Activated naive CD4-positive, alpha-beta T cell treated with anti-CD3 and anti-CD28 coated beads, Interleukin-2, amount 50 U/mL, for 24 hours (primary cell): ENCODE measurements around the gene ZKSCAN7.
"Not testable (repeated sequence)": the region's sequence is repeated elsewhere in the genome, so short reads cannot be mapped to it uniquely, and the experiment has no call there.

Experiments
- H3K27ac Mint-ChIP-seq: one replicate; pipeline ENCODE4 v1.8.0; 2021; ENCODE audit warnings: mild to moderate bottlenecking, mixed read lengths
- H3K27me3 Mint-ChIP-seq: one replicate; pipeline ENCODE4 v1.8.0; 2021; ENCODE audit warnings: mixed read lengths
- H3K36me3 Mint-ChIP-seq: one replicate; pipeline ENCODE4 v1.8.0; 2021; ENCODE audit warnings: mixed read lengths
- H3K4me1 Mint-ChIP-seq: one replicate; pipeline ENCODE4 v1.8.0; 2021; ENCODE audit warnings: mixed read lengths
- H3K4me3 Mint-ChIP-seq: one replicate; pipeline ENCODE4 v1.8.0; 2021; ENCODE audit warnings: mild to moderate bottlenecking, mixed read lengths
- H3K9me3 Mint-ChIP-seq: one replicate; pipeline ENCODE4 v1.8.0; 2021; ENCODE audit warnings: mixed read lengths

ZKSCAN7 gene

DNA sequence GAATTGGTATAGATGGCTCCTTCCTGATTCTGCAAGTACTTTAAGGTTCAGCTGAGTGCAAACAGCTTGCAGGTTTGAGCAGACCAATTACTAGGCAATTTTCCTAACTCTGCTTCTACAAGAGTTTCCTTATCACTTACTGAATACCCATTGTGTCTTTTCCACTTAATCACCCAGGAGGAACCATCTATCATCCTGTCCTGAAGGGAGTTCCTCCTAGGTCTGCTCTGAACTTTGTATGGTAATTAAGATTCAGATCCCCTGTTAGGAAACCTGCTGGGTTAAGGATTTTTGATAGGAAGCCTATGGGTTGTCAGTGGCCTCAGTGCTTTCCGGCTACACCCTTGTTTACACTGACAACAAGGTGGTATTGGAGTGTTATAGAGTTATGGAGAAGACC, 10.2 kb upstream of the ZKSCAN7 start:
- not testable (repeated sequence) for H3K27ac Mint-ChIP-seq, H3K36me3 Mint-ChIP-seq, H3K4me1 Mint-ChIP-seq, H3K9me3 Mint-ChIP-seq, H3K27me3 Mint-ChIP-seq, H3K4me3 Mint-ChIP-seq

DNA sequence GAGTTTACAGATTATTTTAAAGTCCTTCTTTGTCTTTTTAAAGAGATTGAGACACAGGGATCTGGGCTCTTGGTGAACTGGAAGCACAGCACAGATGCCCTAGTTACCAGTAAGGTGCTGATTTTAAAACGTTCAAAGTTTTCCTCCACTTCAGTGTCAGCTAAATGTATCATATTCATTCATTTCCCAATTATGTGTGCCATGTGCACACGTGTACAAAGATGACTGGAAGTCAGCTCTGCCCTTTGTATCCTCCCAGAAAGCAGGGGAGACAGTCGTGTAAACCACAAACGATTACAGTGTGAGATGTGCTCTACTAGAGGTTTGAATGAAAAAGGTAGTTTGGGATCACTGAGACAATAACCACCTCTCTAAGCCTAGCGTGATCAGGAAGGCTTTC, 730 bp downstream of the ZKSCAN7 start:
- H3K4me1 Mint-ChIP-seq, result peaks cover 21% of the 10 kb centered on the region
- peaks cover 8% of the 10 kb centered on the region for H3K9me3 Mint-ChIP-seq
- no peaks in the 10 kb centered on the region for H3K27me3 Mint-ChIP-seq
- H3K4me3 Mint-ChIP-seq, result peak overlapping the region; percentile 94
- H3K36me3 Mint-ChIP-seq, result peaks cover 12% of the 10 kb centered on the region
- H3K27ac Mint-ChIP-seq, result peak overlapping the region; percentile 61

DNA sequence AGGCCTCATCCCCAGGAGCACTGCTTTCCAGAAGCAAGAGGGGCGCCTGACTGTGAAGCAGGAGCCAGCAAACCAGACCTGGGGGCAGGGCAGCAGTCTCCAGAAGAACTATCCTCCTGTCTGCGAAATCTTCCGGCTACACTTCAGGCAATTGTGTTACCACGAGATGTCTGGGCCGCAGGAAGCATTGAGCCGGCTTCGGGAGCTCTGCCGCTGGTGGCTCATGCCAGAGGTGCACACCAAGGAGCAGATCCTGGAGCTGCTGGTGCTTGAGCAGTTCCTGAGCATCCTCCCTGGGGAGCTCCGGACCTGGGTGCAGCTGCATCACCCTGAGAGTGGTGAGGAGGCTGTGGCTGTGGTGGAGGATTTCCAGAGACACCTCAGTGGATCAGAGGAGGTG, 2.1 kb downstream of the ZKSCAN7 start:
- peaks cover 8% of the 10 kb centered on the region for H3K9me3 Mint-ChIP-seq
- peaks cover 21% of the 10 kb centered on the region for H3K36me3 Mint-ChIP-seq
- H3K27me3 Mint-ChIP-seq, result no peaks in the 10 kb centered on the region
- H3K27ac Mint-ChIP-seq, result no peak overlapping the region
- H3K4me1 Mint-ChIP-seq, result peaks cover 25% of the 10 kb centered on the region
- no peak overlapping the region for H3K4me3 Mint-ChIP-seq

DNA sequence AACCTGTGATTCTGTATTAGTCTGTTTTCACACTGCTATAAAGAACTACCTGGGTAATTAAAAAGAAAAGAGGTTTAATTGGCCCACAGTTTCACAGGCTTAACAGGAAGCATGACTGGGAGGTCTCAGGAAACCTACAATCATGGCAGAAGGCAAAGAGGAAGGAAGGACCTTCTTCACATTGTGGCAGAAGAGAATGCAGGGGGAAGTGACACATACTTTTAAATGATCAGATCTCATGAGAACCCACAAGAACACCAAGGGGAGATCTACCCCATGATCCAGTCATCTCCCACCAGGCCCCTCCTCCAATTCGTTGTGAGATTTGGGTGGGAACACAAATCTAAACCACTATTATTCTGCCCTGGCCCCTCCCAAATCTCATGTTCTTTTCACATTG, 6.1 kb downstream of the ZKSCAN7 start:
- Mint-ChIP-seq H3K36me3 (peaks cover 38% of the 10 kb centered on the region), H3K4me3 (no peak overlapping the region), H3K9me3 (peaks cover 13% of the 10 kb centered on the region), H3K27me3 (no peaks in the 10 kb centered on the region), H3K27ac (no peak overlapping the region), H3K4me1 (peaks cover 11% of the 10 kb centered on the region)

DNA sequence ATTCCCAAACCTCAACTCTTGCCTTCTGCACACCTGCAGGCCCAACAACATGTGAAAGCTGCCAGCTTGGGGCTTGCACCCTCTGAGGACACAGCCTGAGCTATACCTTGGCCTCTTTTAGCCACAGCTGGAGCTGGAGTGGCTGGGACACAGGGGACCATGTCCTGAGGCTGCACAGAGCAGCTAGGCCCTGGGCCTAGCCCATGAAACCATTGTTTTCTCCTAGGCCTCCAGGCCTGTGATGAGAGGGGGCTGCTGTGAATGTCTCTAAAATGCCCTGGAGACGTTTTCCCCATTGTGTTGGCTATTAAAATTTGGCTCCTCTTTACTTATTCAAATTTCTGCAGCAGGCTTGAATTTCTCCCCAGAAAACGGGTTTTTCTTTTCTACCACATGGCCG, 7.2 kb downstream of the ZKSCAN7 start:
- H3K4me1 Mint-ChIP-seq, result peaks cover 4% of the 10 kb centered on the region
- H3K27ac Mint-ChIP-seq, result no peak overlapping the region
- H3K4me3 Mint-ChIP-seq, result no peak overlapping the region
- peaks cover 16% of the 10 kb centered on the region for H3K9me3 Mint-ChIP-seq
- H3K36me3 Mint-ChIP-seq, result peaks cover 42% of the 10 kb centered on the region
- H3K27me3 Mint-ChIP-seq, result no peaks in the 10 kb centered on the region

DNA sequence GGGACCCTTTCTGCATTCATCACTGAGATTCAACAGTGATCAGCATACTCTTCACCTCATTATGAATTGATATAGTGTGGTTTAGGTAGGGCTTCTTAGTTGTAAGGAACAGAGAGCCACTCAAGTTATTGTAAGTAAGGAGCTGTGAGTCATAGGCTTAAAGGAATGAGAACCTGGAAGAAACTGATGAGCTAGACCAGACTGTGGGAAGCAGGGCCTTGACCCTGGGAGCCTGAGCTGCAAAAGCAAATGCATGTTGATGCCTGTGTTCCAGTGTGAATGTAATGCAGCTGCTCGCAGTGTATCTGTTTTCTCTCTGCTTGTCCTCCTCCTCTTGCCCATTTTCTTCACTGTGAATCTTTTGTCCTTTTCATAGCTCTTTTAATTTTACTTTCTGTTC, 13.6 kb downstream of the ZKSCAN7 start:
- H3K36me3 Mint-ChIP-seq, result peaks cover 55% of the 10 kb centered on the region
- H3K27me3 Mint-ChIP-seq, result no peaks in the 10 kb centered on the region
- H3K4me1 Mint-ChIP-seq, result no peaks in the 10 kb centered on the region
- H3K27ac Mint-ChIP-seq, result no peak overlapping the region
- peaks cover 49% of the 10 kb centered on the region for H3K9me3 Mint-ChIP-seq
- H3K4me3 Mint-ChIP-seq, result no peak overlapping the region

DNA sequence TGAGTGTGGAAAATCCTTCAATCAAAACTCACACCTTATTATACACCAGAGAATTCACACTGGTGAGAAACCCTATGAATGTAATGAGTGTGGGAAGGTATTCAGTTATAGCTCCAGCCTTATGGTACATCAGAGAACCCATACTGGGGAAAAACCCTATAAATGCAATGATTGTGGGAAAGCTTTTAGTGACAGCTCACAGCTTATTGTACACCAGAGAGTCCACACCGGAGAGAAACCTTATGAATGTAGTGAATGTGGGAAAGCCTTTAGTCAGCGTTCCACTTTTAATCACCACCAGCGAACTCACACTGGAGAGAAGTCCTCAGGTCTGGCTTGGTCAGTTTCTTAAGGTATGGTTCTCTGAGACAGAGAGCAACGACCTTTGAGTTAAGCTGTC, 16.0 kb downstream of the ZKSCAN7 start:
- Mint-ChIP-seq H3K9me3 (peaks cover 40% of the 10 kb centered on the region), H3K4me1 (no peaks in the 10 kb centered on the region), H3K36me3 (peaks cover 46% of the 10 kb centered on the region), H3K27me3 (no peaks in the 10 kb centered on the region), H3K4me3 (no peak overlapping the region), H3K27ac (no peak overlapping the region)

DNA sequence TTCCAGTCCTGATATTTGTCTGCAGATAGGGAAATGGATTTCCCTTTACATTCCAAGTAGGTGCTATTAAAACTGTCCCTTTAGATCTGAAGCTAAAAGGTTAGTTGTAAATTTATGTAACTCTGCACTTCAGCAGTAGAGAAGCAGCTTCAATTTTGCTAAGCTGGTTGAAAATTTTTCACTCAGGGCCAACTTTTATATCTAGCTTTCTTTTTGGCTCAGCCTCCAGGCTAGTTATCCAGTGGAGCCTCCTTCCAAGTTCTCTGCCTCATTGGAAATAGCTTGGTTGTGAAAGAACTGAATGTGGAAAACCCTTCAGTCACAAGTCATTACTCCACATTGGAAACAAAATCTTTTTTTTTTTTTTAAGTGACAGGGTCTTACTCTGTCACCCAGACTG, 21.6 kb downstream of the ZKSCAN7 start:
- H3K27me3 Mint-ChIP-seq, result peaks cover 1% of the 10 kb centered on the region
- H3K9me3 Mint-ChIP-seq, result peaks cover 10% of the 10 kb centered on the region
- peaks cover 16% of the 10 kb centered on the region for H3K36me3 Mint-ChIP-seq
- H3K27ac Mint-ChIP-seq, result no peak overlapping the region
- no peak overlapping the region for H3K4me3 Mint-ChIP-seq
- no peaks in the 10 kb centered on the region for H3K4me1 Mint-ChIP-seq

DNA sequence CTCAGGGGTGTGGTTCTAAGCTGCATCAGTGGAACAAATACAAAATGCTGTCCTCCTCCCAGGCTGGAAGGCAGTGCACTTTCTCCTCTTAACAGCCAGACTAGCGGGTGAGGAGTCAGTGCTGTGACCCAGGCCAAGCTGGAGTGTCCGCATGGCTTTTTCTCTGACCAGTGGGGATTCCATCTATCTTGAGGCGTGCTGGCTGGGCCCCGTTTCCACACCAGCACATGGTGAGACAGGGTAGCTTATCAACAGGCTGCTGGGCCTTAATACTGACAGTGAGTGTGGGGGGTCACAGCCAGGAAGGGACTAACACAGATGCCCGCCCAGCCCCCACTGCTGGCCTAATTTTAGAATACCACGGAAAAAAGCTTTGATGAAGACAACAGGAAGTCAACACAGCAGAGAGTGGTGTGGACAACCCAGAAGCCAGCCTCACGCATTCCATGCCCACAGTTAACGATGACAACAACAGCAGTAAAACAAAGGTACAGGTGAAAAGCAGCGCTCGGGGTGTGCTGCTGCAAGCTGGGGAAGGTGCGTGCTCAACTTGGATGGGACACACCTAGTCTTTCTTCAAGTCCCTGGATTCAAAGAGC, 22.5 kb downstream of the ZKSCAN7 start:
- not testable (repeated sequence) for H3K27me3 Mint-ChIP-seq, H3K4me1 Mint-ChIP-seq, H3K4me3 Mint-ChIP-seq, H3K9me3 Mint-ChIP-seq, H3K27ac Mint-ChIP-seq
- peaks cover 11% of the 10 kb centered on the region for H3K36me3 Mint-ChIP-seq

DNA sequence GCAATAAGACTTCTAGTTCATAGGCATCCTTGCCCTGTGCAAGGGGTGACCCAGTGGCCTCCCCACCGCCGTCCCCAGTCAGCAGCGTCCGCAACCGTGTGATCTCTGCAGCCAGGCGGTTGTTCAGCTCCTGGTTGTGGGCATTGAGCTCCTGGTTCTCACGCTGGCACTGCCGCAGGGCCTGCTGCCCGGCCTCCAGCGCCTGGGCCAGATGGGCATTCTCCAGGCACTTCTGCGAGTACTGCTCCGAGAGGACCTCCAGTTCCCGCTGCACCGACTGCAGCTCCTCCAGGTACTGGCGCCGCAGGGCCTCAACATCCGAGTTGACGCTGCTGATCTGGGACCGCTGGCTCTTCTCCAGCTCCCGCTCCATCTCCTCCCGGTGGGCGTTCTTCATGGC, 23.3 kb downstream of the ZKSCAN7 start:
- H3K27ac Mint-ChIP-seq, H3K27me3 Mint-ChIP-seq, H3K4me3 Mint-ChIP-seq, H3K4me1 Mint-ChIP-seq: not testable (repeated sequence)
- H3K36me3 Mint-ChIP-seq, result peaks cover 11% of the 10 kb centered on the region
- peaks cover 12% of the 10 kb centered on the region for H3K9me3 Mint-ChIP-seq

DNA sequence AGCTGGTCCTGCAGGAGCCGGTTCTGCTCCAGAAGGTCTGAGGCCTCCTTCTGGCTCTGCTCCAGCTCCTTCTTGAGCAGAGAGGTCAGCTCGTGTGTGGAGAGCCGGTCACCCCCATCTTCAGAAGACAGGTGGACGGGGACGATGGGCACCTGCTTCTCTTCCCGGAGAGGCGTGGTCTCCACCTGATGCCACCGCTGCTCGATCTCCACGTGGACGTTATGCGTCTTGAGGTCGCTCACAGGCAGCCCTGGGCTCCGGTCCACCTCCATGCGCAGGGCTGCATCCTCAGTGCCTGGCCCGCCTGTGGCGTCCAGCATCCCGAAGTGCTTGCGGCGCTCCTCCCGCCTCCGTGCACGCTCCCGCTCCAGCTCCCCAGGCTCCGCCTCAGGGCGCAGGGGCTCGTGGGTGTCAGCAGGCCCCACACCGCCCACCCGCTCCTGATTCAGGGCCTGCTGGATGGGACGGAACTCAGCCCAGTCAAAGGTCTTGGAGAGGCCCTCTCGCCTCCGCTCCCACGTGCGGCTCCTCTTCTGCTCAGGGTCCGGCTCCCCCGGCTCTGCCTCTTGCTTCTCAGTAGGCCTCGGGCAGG, 24.0 kb downstream of the ZKSCAN7 start:
- not testable (repeated sequence) for H3K4me3 Mint-ChIP-seq, H3K4me1 Mint-ChIP-seq, H3K27ac Mint-ChIP-seq
- peaks cover 14% of the 10 kb centered on the region for H3K27me3 Mint-ChIP-seq
- H3K9me3 Mint-ChIP-seq, result peaks cover 17% of the 10 kb centered on the region
- H3K36me3 Mint-ChIP-seq, result peaks cover 16% of the 10 kb centered on the region

DNA sequence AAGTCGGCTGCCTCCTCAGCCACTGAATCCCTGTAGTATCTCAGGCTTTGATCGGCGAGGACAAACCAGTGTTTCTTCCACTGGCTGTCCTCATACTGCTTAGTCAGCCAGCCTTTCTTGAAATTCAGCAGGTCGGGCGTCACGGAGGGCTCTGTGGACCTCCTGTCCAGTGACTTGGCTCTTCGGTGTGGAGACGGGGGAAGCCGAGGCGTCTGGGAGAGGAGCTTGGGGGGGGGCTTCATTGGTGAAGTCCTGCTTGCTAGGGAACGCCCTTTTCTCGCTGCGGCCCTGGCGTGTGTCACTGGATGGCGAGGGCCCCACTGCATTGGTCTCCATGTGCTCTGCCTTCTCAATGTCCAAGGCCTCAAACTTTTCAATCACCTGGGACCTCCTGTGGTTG, 24.8 kb downstream of the ZKSCAN7 start:
- H3K27ac Mint-ChIP-seq, H3K4me3 Mint-ChIP-seq, H3K4me1 Mint-ChIP-seq: not testable (repeated sequence)
- H3K9me3 Mint-ChIP-seq, result peaks cover 17% of the 10 kb centered on the region
- peaks cover 19% of the 10 kb centered on the region for H3K27me3 Mint-ChIP-seq
- H3K36me3 Mint-ChIP-seq, result peaks cover 15% of the 10 kb centered on the region

DNA sequence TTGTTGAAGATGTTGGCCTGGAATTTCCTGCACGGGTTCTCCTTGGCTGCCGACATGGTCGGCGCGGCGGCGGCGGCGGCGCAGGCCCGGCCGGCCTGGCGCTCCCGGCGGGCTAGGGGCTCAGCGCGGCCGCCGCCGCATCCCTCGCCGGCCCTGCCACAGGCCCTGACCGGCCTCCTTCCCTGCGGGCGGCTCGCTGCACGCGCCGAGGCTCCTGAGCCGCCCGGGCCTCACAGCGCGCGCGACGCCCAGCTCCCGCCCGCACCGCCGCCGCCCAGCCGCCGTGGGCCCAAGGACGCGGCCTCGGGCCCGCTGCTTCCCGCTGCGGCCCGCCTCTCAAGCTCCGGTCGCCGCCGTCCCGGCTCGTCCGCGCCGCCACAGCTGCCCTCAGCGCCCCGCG, 26.0 kb downstream of the ZKSCAN7 start:
- not testable (repeated sequence) for H3K4me3 Mint-ChIP-seq
- peaks cover 12% of the 10 kb centered on the region for H3K4me1 Mint-ChIP-seq

DNA sequence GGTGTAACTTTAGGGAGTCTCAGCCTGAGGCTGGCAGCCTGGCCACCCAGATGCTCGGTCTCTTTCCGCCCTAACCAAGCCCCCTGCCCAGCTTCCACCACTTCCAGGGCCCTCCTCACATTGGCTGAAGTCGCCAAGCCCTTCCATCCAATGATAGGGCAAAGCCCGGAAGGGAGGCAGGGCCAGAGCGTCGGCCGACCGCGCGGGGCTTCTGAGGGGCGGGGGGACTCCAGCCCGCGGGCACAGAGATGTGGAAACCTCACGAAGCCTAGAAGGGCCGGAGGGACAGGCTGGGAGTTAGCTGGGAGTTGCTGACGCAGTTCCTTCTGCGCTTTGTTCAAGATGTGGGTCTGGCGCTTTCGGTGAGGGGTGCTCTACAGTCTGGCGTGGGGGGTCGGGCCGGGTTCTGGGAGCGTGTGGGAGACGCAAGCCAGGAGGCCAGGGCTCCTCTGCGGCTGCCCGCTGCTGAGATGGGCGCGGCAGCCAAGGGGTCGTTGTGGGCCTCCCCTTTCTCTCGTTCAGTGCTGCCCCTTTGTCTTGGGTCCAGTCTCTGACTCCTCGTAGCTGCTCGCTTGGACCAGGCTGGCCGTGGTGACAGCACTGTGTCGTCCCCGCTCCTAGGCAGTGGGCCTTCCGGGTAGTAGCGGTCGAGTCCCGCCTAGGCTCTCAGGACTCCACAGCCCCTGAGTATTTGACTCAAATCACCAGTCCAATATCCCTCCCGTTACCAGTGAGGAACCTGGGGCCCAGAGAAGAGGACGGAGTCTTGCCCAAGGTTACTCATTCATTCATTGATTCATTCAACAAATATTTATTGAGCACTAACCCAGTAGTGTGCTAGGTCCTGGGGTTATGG, 29.9 kb downstream of the ZKSCAN7 start, which contains the start of gene ZNF660:
Gene ZNF660, plus strand, starts transcription at position 319 of the 856 bp plus-strand sequence. CDS start 9,230 bp downstream, outside the sequence.
- Mint-ChIP-seq H3K9me3 (peaks cover 13% of the 10 kb centered on the region), H3K27me3 (peaks cover 48% of the 10 kb centered on the region), H3K4me1 (peaks cover 12% of the 10 kb centered on the region), H3K36me3 (peaks cover 24% of the 10 kb centered on the region), H3K27ac (no peak within 1 kb of the TSS), H3K4me3 (peak within 1 kb of the TSS; percentile 45)

More for the DNA sequence above, 26.0 kb downstream of the ZKSCAN7 start:
- peaks cover 16% of the 10 kb centered on the region for H3K9me3 Mint-ChIP-seq
- H3K27ac Mint-ChIP-seq, result not testable (repeated sequence)
- H3K27me3 Mint-ChIP-seq, result peaks cover 29% of the 10 kb centered on the region
- H3K36me3 Mint-ChIP-seq, result peaks cover 16% of the 10 kb centered on the region

DNA sequence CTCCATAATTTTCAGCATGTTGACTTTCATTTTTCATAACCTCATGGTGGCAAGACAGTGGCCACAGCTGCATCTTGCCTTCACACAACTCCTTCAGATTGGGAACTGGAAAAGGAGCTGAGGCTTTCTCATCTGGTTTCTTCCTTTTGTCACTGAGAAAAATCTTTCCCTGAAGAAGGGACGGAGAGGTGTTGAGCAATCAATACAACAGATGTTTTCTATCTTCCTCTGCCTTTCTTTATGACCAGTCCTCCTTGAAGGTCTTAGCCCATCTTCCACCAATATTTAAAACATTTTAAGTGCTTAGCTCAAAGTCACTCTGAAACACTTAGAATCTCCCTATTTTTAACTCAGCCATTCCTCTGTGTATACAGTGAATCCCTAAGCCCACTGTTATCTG, 41.6 kb downstream of the ZKSCAN7 start:
- Mint-ChIP-seq H3K4me3 (no peak overlapping the region), H3K27ac (no peak overlapping the region), H3K27me3 (peaks cover 1% of the 10 kb centered on the region), H3K4me1 (no peaks in the 10 kb centered on the region), H3K9me3 (peaks cover 38% of the 10 kb centered on the region), H3K36me3 (peaks cover 19% of the 10 kb centered on the region)

DNA sequence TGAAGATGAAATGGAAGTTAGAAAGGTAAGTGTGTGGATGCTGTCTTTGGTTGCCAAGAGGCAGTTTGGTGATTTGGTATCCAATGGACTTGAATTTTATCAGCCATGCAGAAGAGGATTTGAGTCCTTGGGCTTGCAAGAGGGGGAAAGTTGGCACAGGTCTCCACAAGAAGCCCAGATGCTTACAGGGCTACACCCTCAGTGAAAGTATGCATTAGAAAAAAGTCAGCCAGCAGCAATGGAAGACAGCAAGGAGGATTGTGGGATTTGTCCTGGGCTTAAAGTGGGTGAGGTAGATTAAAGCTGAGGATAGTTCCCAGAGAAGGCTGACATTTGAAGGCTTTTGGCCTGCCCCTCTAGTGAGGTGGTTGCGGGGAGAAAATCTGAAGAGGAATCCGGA, 46.8 kb downstream of the ZKSCAN7 start:
- Mint-ChIP-seq H3K27me3 (peaks cover 5% of the 10 kb centered on the region), H3K36me3 (peaks cover 9% of the 10 kb centered on the region), H3K4me1 (no peaks in the 10 kb centered on the region)

More for the DNA sequence above, 46.8 kb downstream of the ZKSCAN7 start:
- peaks cover 14% of the 10 kb centered on the region for H3K9me3 Mint-ChIP-seq
- H3K27ac Mint-ChIP-seq, result no peak overlapping the region
- no peak overlapping the region for H3K4me3 Mint-ChIP-seq
